Neuronal stem cell (in vitro differentiated cells): ENCODE measurements around the gene PEAK3.

Source experiments
- DNase-seq: peaks from one replicate; pipeline ENCODE4 v3.0.0-alpha.2; 2013; ENCODE audit warnings: low spot score
- H2AFZ ChIP-seq: one replicate; pipeline ENCODE4 v1.6.1; 2013; ENCODE audit warnings: mild to moderate bottlenecking, low read length, inconsistent platforms
- H2AK5ac ChIP-seq: 2 replicates; pipeline ENCODE4 v1.6.1; 2013; ENCODE audit warnings: low read depth, mild to moderate bottlenecking, inconsistent platforms, low read length, moderate library complexity, mixed read lengths
- H2BK120ac ChIP-seq: 2 replicates; pipeline ENCODE4 v1.6.1; 2013; ENCODE audit warnings: low read depth, mild to moderate bottlenecking, inconsistent platforms, low read length, moderate library complexity, mixed read lengths
- H2BK12ac ChIP-seq: one replicate; pipeline ENCODE4 v1.6.1; 2013; ENCODE audit warnings: low read length, inconsistent platforms
- H2BK15ac ChIP-seq: 2 replicates; pipeline ENCODE4 v1.6.1; 2013; ENCODE audit warnings: mild to moderate bottlenecking, low read length, inconsistent platforms, mixed read lengths
- H2BK5ac ChIP-seq: one replicate; pipeline ENCODE4 v1.6.1; 2013; ENCODE audit warnings: inconsistent platforms, mild to moderate bottlenecking, low read length, moderate library complexity
- H3K14ac ChIP-seq: one replicate; pipeline ENCODE4 v1.6.1; 2013; ENCODE audit warnings: low read length, inconsistent platforms
- H3K18ac ChIP-seq: 2 replicates; pipeline ENCODE4 v1.6.1; 2013; ENCODE audit warnings: low read length, inconsistent platforms
- H3K23ac ChIP-seq: 2 replicates; pipeline ENCODE4 v1.6.1; 2013; ENCODE audit warnings: low read depth, mild to moderate bottlenecking, mixed read lengths, low read length, inconsistent platforms; ENCODE audit not compliant: poor library complexity
- H3K27ac ChIP-seq: replicated peaks from 3 replicates; pipeline ENCODE4 v1.5.1; 2013; ENCODE audit warnings: low read length, inconsistent platforms
- H3K27me3 ChIP-seq, 3 experiments: 2 replicates each; pipeline ENCODE4 v1.6.1; 2013; ENCODE audit warnings: low read length in 3 of 3, mild to moderate bottlenecking in 2 of 3, inconsistent platforms in 1 of 3, low read depth in 1 of 3, mixed read lengths in 1 of 3, moderate library complexity in 1 of 3; ENCODE audit not compliant: control insufficient read depth in 3 of 3, insufficient read depth in 3 of 3
- H3K36me3 ChIP-seq, 2 donors: replicated peaks in 1 of 2; 2 replicates each; pipeline ENCODE4 v1.6.1; 2013; ENCODE audit warnings: low read length in 2 of 2; ENCODE audit not compliant: control insufficient read depth in 2 of 2, insufficient read depth in 2 of 2
- H3K4ac ChIP-seq: 2 replicates; pipeline ENCODE4 v1.6.1; 2013; ENCODE audit warnings: inconsistent platforms, mild to moderate bottlenecking, low read length, moderate library complexity
- H3K4me1 ChIP-seq, 2 donors: 1 replicate in 1 of 2; 2 replicates in 1 of 2; pipeline ENCODE4 v1.6.1; 2013; ENCODE audit warnings: low read length in 2 of 2, low read depth in 1 of 2; ENCODE audit not compliant: control insufficient read depth in 2 of 2, insufficient read depth in 1 of 2
- H3K4me2 ChIP-seq: one replicate; pipeline ENCODE4 v1.6.1; 2013; ENCODE audit warnings: mild to moderate bottlenecking, low read length, inconsistent platforms; ENCODE audit not compliant: insufficient read depth, poor library complexity, severe bottlenecking
- H3K4me3 ChIP-seq, 2 donors: 2 replicates each; pipeline ENCODE4 v1.5.1; 2013; ENCODE audit warnings: low read length in 2 of 2, mild to moderate bottlenecking in 2 of 2, inconsistent platforms in 1 of 2, moderate library complexity in 1 of 2
- H3K79me1 ChIP-seq: one replicate; pipeline ENCODE4 v1.6.1; 2013; ENCODE audit warnings: low read depth, mild to moderate bottlenecking, inconsistent platforms, low read length, moderate library complexity
- H3K9ac ChIP-seq: one replicate; pipeline ENCODE4 v1.6.1; 2013; ENCODE audit warnings: mild to moderate bottlenecking, low read depth, low read length, inconsistent platforms; ENCODE audit not compliant: poor library complexity
- H3K9me3 ChIP-seq, 2 donors: replicated peaks in 1 of 2; 2 replicates each; pipeline versions ENCODE3 to v1.6.1; 2013; ENCODE audit warnings: low read length in 2 of 2, mild to moderate bottlenecking in 2 of 2, inconsistent platforms in 1 of 2, low read depth in 1 of 2, mixed read lengths in 1 of 2, moderate library complexity in 1 of 2; ENCODE audit not compliant: control insufficient read depth in 2 of 2, insufficient read depth in 1 of 2
- H4K8ac ChIP-seq: one replicate; pipeline ENCODE4 v1.6.1; 2013; ENCODE audit warnings: low read depth, mild to moderate bottlenecking, inconsistent platforms, low read length, moderate library complexity
- H4K91ac ChIP-seq: one replicate; pipeline ENCODE4 v1.6.1; 2013; ENCODE audit warnings: low read length, low read depth, mild to moderate bottlenecking, inconsistent platforms; ENCODE audit not compliant: poor library complexity
- WGBS, 2 donors: extraction: QIAGEN DNeasy Blood & Tissue Kit; methylation state at CpG; one replicate each; pipeline ENCODE4 v1.1.7; 2013; ENCODE audit warnings: missing lambda C conversion rate in 2 of 2, mixed read lengths in 1 of 2; ENCODE audit not compliant: insufficient read length in 2 of 2, insufficient replicate concordance in 1 of 2; ENCODE audit errors: extremely low coverage in 2 of 2; 5-methylcytosine and 5-hydroxymethylcytosine counted together

PEAK3 gene

DNA sequence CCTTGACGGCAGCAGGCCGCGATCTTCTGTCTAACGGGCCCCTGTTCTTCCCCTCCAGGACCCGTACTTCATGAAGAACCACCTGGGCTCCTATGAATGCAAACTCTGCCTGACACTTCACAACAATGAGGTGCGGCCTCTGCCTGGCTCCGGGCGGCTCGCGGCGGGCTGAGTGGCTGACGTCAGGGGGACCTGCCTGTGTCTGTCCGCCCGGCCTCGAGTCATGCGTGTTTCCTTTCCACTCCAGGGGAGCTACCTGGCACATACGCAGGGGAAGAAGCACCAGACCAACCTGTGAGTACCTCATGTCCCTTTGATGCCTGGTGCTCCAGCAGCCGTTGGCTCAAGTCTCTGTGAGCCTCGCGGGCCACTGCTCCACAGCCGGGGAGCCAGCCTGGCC, 37.5 kb downstream of the PEAK3 start:
- Histone ChIP-seq H3K18ac (no peak overlapping the region), H3K4me3 (peak overlapping the region in 1 of 2 donors; percentile 5), H3K4me2 (no peak overlapping the region), H4K91ac (no peak overlapping the region), H2BK12ac (peak overlapping the region; percentile 73), H3K9ac (no peak overlapping the region), H3K27ac (no peak overlapping the region), H3K4ac (no peak overlapping the region), H3K79me1 (peaks cover 39% of the 10 kb centered on the region), H2AK5ac (no peak overlapping the region), H2AFZ (no peak overlapping the region), H3K14ac (no peak overlapping the region), H4K8ac (no peak overlapping the region), H3K4me1 (peaks cover 12 to 14% of the 10 kb centered on the region in 2 donors), H2BK15ac (no peak overlapping the region), H3K9me3 (no peaks in the 10 kb centered on the region), H3K36me3 (peaks cover 44 to 93% of the 10 kb centered on the region in 2 donors), H3K27me3 (no peaks in the 10 kb centered on the region), H2BK5ac (no peak overlapping the region), H2BK120ac (no peak overlapping the region), H3K23ac (peak overlapping the region; percentile 31)
- no peak for DNase-seq
- WGBS, 2 donors = no CpG with 5 or more reads among the region's 21 CpGs

DNA sequence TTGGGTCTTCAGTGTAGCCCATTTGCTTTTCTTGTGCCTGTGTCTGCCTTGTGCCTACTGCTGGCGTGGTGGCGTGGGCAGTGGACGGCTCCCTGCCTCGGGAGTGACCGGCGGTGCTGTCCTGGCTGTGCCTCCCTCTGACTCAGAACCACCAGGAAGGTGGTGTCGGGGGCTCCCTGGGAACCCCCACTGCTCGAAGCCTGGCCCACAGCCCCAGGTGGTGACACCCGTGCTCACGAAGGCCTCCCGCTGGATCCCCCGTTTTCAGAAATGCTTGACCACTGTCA, 37.9 kb downstream of the PEAK3 start:
- Histone ChIP-seq H3K14ac (peak overlapping the region; percentile 21), H4K8ac (no peak overlapping the region), H2BK5ac (no peak overlapping the region), H3K9ac (no peak overlapping the region), H3K4me2 (no peak overlapping the region), H4K91ac (no peak overlapping the region), H2AFZ (no peak overlapping the region), H3K27ac (no peak overlapping the region), H3K4ac (no peak overlapping the region), H2BK15ac (no peak overlapping the region), H3K4me1 (peaks cover 12 to 16% of the 10 kb centered on the region in 2 donors), H2BK12ac (no peak overlapping the region), H3K36me3 (peaks cover 44 to 88% of the 10 kb centered on the region in 2 donors), H3K4me3 (no peak overlapping the region), H2BK120ac (no peak overlapping the region), H3K27me3 (no peaks in the 10 kb centered on the region), H3K79me1 (peaks cover 39% of the 10 kb centered on the region), H3K9me3 (no peaks in the 10 kb centered on the region), H3K23ac (peak overlapping the region; percentile 85), H3K18ac (no peak overlapping the region), H2AK5ac (no peak overlapping the region)
- no CpG with 5 or more reads among the region's 12 CpGs for WGBS, 2 donors
- no peak for DNase-seq

DNA sequence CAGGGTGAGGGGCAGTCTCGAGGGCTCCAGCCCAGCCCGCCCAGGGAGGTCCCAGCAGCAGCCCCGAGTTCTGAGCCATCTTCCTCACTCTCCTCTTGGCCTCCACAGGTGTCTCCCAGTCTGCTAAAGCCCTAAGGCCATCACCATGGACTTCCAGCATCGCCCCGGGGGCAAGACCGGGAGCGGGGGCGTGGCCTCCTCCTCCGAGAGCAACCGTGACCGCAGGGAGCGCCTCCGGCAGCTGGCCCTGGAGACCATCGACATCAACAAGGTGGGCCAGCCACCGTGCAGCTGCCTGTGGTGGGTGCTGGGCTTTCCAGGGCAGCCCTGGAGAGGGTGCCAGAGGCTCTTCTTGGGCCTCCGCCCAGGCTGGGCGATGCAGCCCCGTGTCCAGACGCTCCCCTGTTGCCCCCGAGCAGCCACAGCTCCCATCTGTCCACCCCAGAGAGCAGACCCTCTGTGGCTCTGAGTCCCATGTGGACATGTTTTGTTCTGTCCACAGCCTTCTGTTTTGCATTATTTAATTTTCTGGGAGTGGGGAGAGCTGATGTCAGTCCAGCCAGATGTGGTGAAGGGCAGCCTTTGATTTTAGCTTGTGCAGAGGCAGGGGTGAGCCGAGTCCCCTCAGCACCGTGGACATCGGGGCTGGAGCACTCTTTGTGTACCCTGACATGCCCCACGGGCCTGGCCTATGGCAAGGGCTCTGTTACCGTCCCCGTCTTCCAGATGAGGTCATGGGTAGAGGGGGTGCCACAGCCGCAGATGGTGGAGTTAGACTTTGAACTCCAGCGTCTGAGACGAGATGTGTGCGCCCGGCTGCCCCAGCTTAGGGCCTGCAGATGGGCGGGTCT, 38.5 kb downstream of the PEAK3 start:
- H3K4ac ChIP-seq = no peak overlapping the region
- H3K4me1 ChIP-seq = peaks cover 14 to 19% of the 10 kb centered on the region in 2 donors
- no peak overlapping the region for H4K8ac ChIP-seq
- H3K79me1 ChIP-seq = peaks cover 39% of the 10 kb centered on the region
- no peaks in the 10 kb centered on the region for H3K27me3 ChIP-seq
- H3K14ac ChIP-seq = peak overlapping the region; percentile 21
- no peak overlapping the region for H3K4me3 ChIP-seq
- no peak overlapping the region for H4K91ac ChIP-seq
- H3K9me3 ChIP-seq = no peaks in the 10 kb centered on the region
- WGBS, 2 donors = no CpG with 5 or more reads among the region's 32 CpGs
- no peak overlapping the region for H2AK5ac ChIP-seq
- H3K9ac ChIP-seq = no peak overlapping the region
- no peak overlapping the region for H3K18ac ChIP-seq
- no peak overlapping the region for H3K27ac ChIP-seq
- H3K23ac ChIP-seq = peak overlapping the region; percentile 85
- H2BK120ac ChIP-seq = no peak overlapping the region
- no peak overlapping the region for H3K4me2 ChIP-seq
- no peak overlapping the region for H2AFZ ChIP-seq
- peaks cover 44 to 87% of the 10 kb centered on the region in 2 donors for H3K36me3 ChIP-seq
- no peak overlapping the region for H2BK15ac ChIP-seq
- no peak for DNase-seq
- no peak overlapping the region for H2BK12ac ChIP-seq
- no peak overlapping the region for H2BK5ac ChIP-seq

DNA sequence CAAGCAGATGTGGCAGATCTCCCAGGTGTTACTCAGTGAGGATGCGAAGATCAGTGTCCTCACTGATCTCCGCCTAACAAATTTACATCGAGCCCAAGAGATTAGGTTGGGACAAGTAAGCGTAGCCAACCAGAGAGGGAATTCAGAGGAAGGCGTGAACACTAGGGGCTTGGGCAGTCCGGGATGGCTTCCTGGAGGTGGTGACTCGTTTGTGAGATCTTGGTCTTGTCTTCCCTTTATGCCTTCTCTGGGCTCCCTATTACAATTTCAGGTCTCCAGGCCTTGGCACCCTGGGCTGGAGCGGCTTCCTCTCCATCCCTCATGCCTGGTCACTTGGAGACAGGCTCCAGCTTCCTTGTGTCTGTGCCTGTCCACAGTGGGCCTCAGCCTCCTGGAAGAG, 39.2 kb downstream of the PEAK3 start:
- no peak overlapping the region for H2BK5ac ChIP-seq
- H2BK120ac ChIP-seq = no peak overlapping the region
- no peak overlapping the region for H3K9ac ChIP-seq
- no peak overlapping the region for H4K8ac ChIP-seq
- no peak overlapping the region for H3K4me2 ChIP-seq
- no peak overlapping the region for H2AFZ ChIP-seq
- no peak overlapping the region for H3K4ac ChIP-seq
- H3K27me3 ChIP-seq = no peaks in the 10 kb centered on the region
- H2AK5ac ChIP-seq = no peak overlapping the region
- peaks cover 45 to 91% of the 10 kb centered on the region in 2 donors for H3K36me3 ChIP-seq
- H3K4me1 ChIP-seq = peaks cover 18 to 26% of the 10 kb centered on the region in 2 donors
- H3K18ac ChIP-seq = no peak overlapping the region
- no peak for DNase-seq
- no CpG with 5 or more reads among the region's 8 CpGs for WGBS, 2 donors
- no peak overlapping the region for H3K27ac ChIP-seq
- no peak overlapping the region for H4K91ac ChIP-seq
- no peak overlapping the region for H3K14ac ChIP-seq
- H3K4me3 ChIP-seq = no peak overlapping the region
- no peak overlapping the region for H2BK12ac ChIP-seq
- peaks cover 40% of the 10 kb centered on the region for H3K79me1 ChIP-seq
- no peak overlapping the region for H2BK15ac ChIP-seq
- H3K23ac ChIP-seq = no peak overlapping the region
- H3K9me3 ChIP-seq = no peaks in the 10 kb centered on the region
